ENCODE results near the gene AKIRIN1. TPM values are rescaled to one million over a fixed set of nuclear protein-coding genes. Genes with fewer than 3 reads are reported as not detected.

The AKIRIN1 gene
- total and polyA plus RNA-seq, 10 of the 15 experiments (the other 5 are each of a cell fraction or from before 2014, with no cell fraction given), result 7.5 to 72.3 (median 50.4) TPM

- no TSS peak for BruUV-seq (replicated peaks)
- Histone ChIP-seq H3K9me3 (replicated peaks; ENCODE audit: control insufficient read depth, insufficient read depth, low read length) (no peaks in the 10 kb centered on the region), H3K4me2 (ENCODE audit: control insufficient read depth, insufficient read depth) (no peak overlapping the region), H2AFZ (ENCODE audit: control insufficient read depth, low read depth, low read length) (no peak overlapping the region), H3K27ac (ENCODE audit: control insufficient read depth, insufficient read depth) (no peak overlapping the region), H3K27me3 (replicated peaks in 1 of 2; ENCODE audit: control insufficient read depth in 2 of 2, insufficient read depth in 2 of 2, low read length in 1 of 2) (no peaks in the 10 kb centered on the region), H3K9ac (ENCODE audit: control insufficient read depth, insufficient read depth, low read length) (no peak overlapping the region), H3K4me1 (ENCODE audit: control insufficient read depth, insufficient read depth, low read length) (no peaks in the 10 kb centered on the region), H4K20me1 (ENCODE audit: control insufficient read depth, insufficient read depth) (no peaks in the 10 kb centered on the region), H3K36me3 (ENCODE audit: control insufficient read depth in 2 of 2, insufficient read depth in 2 of 2, low read length in 1 of 2) (no peaks in the 10 kb centered on the region), H3K4me3 (no peak overlapping the region), H3K79me2 (ENCODE audit: control insufficient read depth, insufficient read depth, low read length) (no peaks in the 10 kb centered on the region)
- no peak for TF ChIP-seq MAX (IDR thresholded peaks at IDR 0.05; ENCODE audit: low read depth, low read length)
- TF ChIP-seq TCF7 (IDR thresholded peaks at IDR 0.05; ENCODE audit: borderline replicate concordance), result no peak
- no peak for TF ChIP-seq LARP7 (IDR thresholded peaks at IDR 0.05)
- TF ChIP-seq HSF1 (IDR thresholded peaks at IDR 0.05; ENCODE audit: low read depth, low read length), result no peak
- SMC1A ChIA-PET (ENCODE audit: uncharacterized antibody, unreplicated experiment), result interaction anchor here (1.1 kb wide), 1 partner anchor 164 kb away, joined by 3 read pairs; no protein-coding TSS in a partner anchor
- DNase-seq (ENCODE audit: low read depth, low spot score) (no peak), ATAC-seq (no peak), FAIRE-seq (no peak)
- RAD21 ChIA-PET (ENCODE audit: unreplicated experiment), result no interaction called here
- CTCF ChIA-PET, result interaction anchor here (1.2 kb wide), 1 partner anchor 19 kb away, joined by 3 read pairs; no protein-coding TSS in a partner anchor
- in situ Hi-C loops (cut with MboI), result no loop called here
- WGBS (ENCODE audit: insufficient coverage, insufficient replicate concordance, low lambda C conversion rate, missing lambda C conversion rate), result 93% methylated on average over 2 of the region's 2 CpGs
- POLR2A ChIA-PET, result no interaction called here
- intact Hi-C loops (cut with micrococcal nuclease; ENCODE audit: unreplicated experiment), result no loop called here
Observed at GRCh38 chr1:38958967-38959366, 32.1 kb upstream of the AKIRIN1 start.

- 57% methylated on average over 3 of the region's 3 CpGs for WGBS (ENCODE audit: insufficient coverage, insufficient replicate concordance, low lambda C conversion rate, missing lambda C conversion rate)
- Histone ChIP-seq H3K79me2 (ENCODE audit: control insufficient read depth, insufficient read depth, low read length) (no peaks in the 10 kb centered on the region), H3K9ac (ENCODE audit: control insufficient read depth, insufficient read depth, low read length) (no peak overlapping the region), H3K4me1 (ENCODE audit: control insufficient read depth, insufficient read depth, low read length) (no peaks in the 10 kb centered on the region), H3K4me2 (ENCODE audit: control insufficient read depth, insufficient read depth) (no peak overlapping the region), H3K9me3 (replicated peaks; ENCODE audit: control insufficient read depth, insufficient read depth, low read length) (no peaks in the 10 kb centered on the region), H4K20me1 (ENCODE audit: control insufficient read depth, insufficient read depth) (no peaks in the 10 kb centered on the region), H3K27ac (ENCODE audit: control insufficient read depth, insufficient read depth) (no peak overlapping the region), H3K36me3 (ENCODE audit: control insufficient read depth in 2 of 2, insufficient read depth in 2 of 2, low read length in 1 of 2) (no peaks in the 10 kb centered on the region), H3K4me3 (no peak overlapping the region), H2AFZ (ENCODE audit: control insufficient read depth, low read depth, low read length) (no peak overlapping the region), H3K27me3 (replicated peaks in 1 of 2; ENCODE audit: control insufficient read depth in 2 of 2, insufficient read depth in 2 of 2, low read length in 1 of 2) (no peaks in the 10 kb centered on the region)
- ChIA-PET CTCF (no interaction called here), SMC1A (ENCODE audit: uncharacterized antibody, unreplicated experiment) (no interaction called here), POLR2A (no interaction called here), RAD21 (ENCODE audit: unreplicated experiment) (no interaction called here)
- intact Hi-C loops (cut with micrococcal nuclease; ENCODE audit: unreplicated experiment), result no loop called here
- no peak for DNase-seq (ENCODE audit: low read depth, low spot score)
- in situ Hi-C loops (cut with MboI), result no loop called here
- no peak for FAIRE-seq
- ATAC-seq, result no peak
- no TSS peak for BruUV-seq (replicated peaks)
- TF ChIP-seq, protein P1, sequence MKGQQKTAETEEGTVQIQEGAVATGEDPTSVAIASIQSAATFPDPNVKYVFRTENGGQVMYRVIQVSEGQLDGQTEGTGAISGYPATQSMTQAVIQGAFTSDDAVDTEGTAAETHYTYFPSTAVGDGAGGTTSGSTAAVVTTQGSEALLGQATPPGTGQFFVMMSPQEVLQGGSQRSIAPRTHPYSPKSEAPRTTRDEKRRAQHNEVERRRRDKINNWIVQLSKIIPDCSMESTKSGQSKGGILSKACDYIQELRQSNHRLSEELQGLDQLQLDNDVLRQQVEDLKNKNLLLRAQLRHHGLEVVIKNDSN (IDR thresholded peaks at IDR 0.05; ENCODE audit: borderline replicate concordance, extremely low read length, insufficient read depth, low read depth, low read length), result no peak
- no peak for TF ChIP-seq CBX5 (IDR thresholded peaks at IDR 0.05; ENCODE audit: low read depth)
- TF ChIP-seq CREB1 (IDR thresholded peaks at IDR 0.05; ENCODE audit: low read depth), result no peak
- TF ChIP-seq EGR1 (IDR thresholded peaks at IDR 0.05; ENCODE audit: borderline replicate concordance in 1 of 2, low read depth in 2 of 2, low read length in 2 of 2), result no peak
- TF ChIP-seq ATF2 (IDR thresholded peaks at IDR 0.05; ENCODE audit: low read length), result no peak
Observed at GRCh38 chr1:38962113-38962512, 29.0 kb upstream of the AKIRIN1 start.
